Endothelial cell of hepatic sinusoid (primary cell): ENCODE results near the gene ARMC5.
"Not testable (repeated sequence)": the region's sequence is repeated elsewhere in the genome, so short reads cannot be mapped to it uniquely, and the experiment has no call there.

ENCODE experiments used
- in situ Hi-C: cut with HindIII; loops from 2 replicates; pipeline ENCODE4 v1.10.0; 2017; ENCODE audit warnings: low sequenced_read_pairs

Gene ARMC5

GRCh38 chr16:31430380-31431052, 28.8 kb upstream of the ARMC5 start:
- in situ Hi-C loops = no loop called here

GRCh38 chr16:31435341-31436220, 23.7 kb upstream of the ARMC5 start:
- in situ Hi-C loops = no loop called here

- in situ Hi-C loops = no loop called here
These were observed 22.9 kb upstream of the ARMC5 start for GRCh38 chr16:31436221-31437045.

- in situ Hi-C loops = no loop called here
These were observed 20.9 kb upstream of the ARMC5 start for GRCh38 chr16:31438414-31438813.

GRCh38 chr16:31439023-31439422, 20.3 kb upstream of the ARMC5 start:
- in situ Hi-C loops = not testable (repeated sequence)

- in situ Hi-C loops = no loop called here
These were observed 19.8 kb upstream of the ARMC5 start for GRCh38 chr16:31439519-31439918.

GRCh38 chr16:31440516-31441184, 18.7 kb upstream of the ARMC5 start:
- in situ Hi-C loops = no loop called here

- in situ Hi-C loops = no loop called here
These were observed 17.3 kb upstream of the ARMC5 start for GRCh38 chr16:31441956-31442355.

- in situ Hi-C loops = not testable (repeated sequence)
These were observed 13.4 kb upstream of the ARMC5 start for GRCh38 chr16:31445931-31446330.

- in situ Hi-C loops = loop anchor here (25.0 kb wide), 2 partner anchors 389 to 514 kb away; partner anchors contain the start of genes ORAI3, ZNF646 and ZNF668
These were observed 8.1 kb upstream of the ARMC5 start for GRCh38 chr16:31451201-31451600.

GRCh38 chr16:31451681-31452351, 7.5 kb upstream of the ARMC5 start:
- in situ Hi-C loops = loop anchor here (25.0 kb wide), 2 partner anchors 390 to 515 kb away; partner anchors contain the start of genes ORAI3, ZNF646 and ZNF668

GRCh38 chr16:31452631-31453106, 6.6 kb upstream of the ARMC5 start:
- in situ Hi-C loops = loop anchor here (25.0 kb wide), 2 partner anchors 390 to 515 kb away; partner anchors contain the start of genes ORAI3, ZNF646 and ZNF668

- in situ Hi-C loops = loop anchor here (25.0 kb wide), 2 partner anchors 391 to 516 kb away; partner anchors contain the start of genes ORAI3, ZNF646 and ZNF668
These were observed 5.8 kb upstream of the ARMC5 start for GRCh38 chr16:31453255-31454204.

- in situ Hi-C loops = loop anchor here (25.0 kb wide), 2 partner anchors 393 to 518 kb away; partner anchors contain the start of genes ORAI3, ZNF646 and ZNF668
These were observed 3.5 kb upstream of the ARMC5 start for GRCh38 chr16:31455601-31456314.

- in situ Hi-C loops = loop anchor here (25.0 kb wide), 2 partner anchors 395 to 520 kb away; partner anchors contain the start of genes ORAI3, ZNF646 and ZNF668
These were observed 2.3 kb upstream of the ARMC5 start for GRCh38 chr16:31456988-31457360.

- in situ Hi-C loops = loop anchor here (25.0 kb wide), 2 partner anchors 396 to 521 kb away; partner anchors contain the start of genes ORAI3, ZNF646 and ZNF668
These were observed 1.0 kb upstream of the ARMC5 start for GRCh38 chr16:31458073-31458843.
